HG03175 (cell line): ENCODE results near the gene EFS.

Experiments used
- ATAC-seq: cut with Tn5 transposase; IDR thresholded peaks from one replicate; pipeline ENCODE4 v1.9.1; 2021; ENCODE audit warnings: mild to moderate bottlenecking, moderate library complexity; ENCODE audit not compliant: unreplicated experiment

Gene EFS

GRCh38 chr14:23306412-23307145 lies 58.4 kb downstream of the EFS start, which contains the start of gene BCL2L2:
Gene BCL2L2, plus strand, starts transcription at chr14:23306833. Its CDS starts 935 bp downstream, at chr14:23307768.
- ATAC-seq = no peak
